ENCODE data around the gene OTOP3.

Gene OTOP3

DNA sequence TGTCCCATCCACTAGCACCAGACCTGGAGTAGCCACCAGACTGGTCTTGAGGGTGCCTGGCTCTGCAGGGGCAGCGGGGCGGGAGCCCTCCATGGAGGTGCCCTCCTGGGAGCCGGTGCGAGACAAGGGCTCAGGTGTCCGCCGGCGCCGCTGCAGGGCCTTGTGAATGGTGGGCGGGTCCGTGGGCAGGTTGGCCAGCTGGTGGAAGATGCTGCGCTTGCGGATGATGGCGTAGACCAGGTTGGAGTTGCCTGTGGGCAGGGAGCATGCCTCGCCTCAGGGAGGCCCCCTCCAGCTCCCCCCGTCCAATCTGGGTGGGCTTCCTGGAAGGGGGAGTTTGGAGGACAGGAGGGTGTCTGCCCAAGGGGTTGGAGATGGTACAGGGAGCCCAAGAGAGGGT is 18.4 kb downstream of the OTOP3 start:
- TF ChIP-seq, protein P1, sequence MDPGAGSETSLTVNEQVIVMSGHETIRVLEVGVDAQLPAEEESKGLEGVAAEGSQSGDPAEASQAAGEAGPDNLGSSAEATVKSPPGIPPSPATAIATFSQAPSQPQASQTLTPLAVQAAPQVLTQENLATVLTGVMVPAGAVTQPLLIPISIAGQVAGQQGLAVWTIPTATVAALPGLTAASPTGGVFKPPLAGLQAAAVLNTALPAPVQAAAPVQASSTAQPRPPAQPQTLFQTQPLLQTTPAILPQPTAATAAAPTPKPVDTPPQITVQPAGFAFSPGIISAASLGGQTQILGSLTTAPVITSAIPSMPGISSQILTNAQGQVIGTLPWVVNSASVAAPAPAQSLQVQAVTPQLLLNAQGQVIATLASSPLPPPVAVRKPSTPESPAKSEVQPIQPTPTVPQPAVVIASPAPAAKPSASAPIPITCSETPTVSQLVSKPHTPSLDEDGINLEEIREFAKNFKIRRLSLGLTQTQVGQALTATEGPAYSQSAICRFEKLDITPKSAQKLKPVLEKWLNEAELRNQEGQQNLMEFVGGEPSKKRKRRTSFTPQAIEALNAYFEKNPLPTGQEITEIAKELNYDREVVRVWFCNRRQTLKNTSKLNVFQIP (CRISPR knock-in tag; IDR thresholded peaks at IDR 0.05; ENCODE audit: borderline replicate concordance, low read depth) = no peak
- TF ChIP-seq ZFP30 (CRISPR knock-in tag; IDR thresholded peaks at IDR 0.05) (no peak), PPARA (CRISPR knock-in tag; IDR thresholded peaks at IDR 0.05; ENCODE audit: borderline replicate concordance) (no peak), OSR1 (CRISPR knock-in tag; IDR thresholded peaks at IDR 0.05) (no peak), GLIS3 (CRISPR knock-in tag; IDR thresholded peaks at IDR 0.05) (no peak)
- TF ChIP-seq, protein P2, sequence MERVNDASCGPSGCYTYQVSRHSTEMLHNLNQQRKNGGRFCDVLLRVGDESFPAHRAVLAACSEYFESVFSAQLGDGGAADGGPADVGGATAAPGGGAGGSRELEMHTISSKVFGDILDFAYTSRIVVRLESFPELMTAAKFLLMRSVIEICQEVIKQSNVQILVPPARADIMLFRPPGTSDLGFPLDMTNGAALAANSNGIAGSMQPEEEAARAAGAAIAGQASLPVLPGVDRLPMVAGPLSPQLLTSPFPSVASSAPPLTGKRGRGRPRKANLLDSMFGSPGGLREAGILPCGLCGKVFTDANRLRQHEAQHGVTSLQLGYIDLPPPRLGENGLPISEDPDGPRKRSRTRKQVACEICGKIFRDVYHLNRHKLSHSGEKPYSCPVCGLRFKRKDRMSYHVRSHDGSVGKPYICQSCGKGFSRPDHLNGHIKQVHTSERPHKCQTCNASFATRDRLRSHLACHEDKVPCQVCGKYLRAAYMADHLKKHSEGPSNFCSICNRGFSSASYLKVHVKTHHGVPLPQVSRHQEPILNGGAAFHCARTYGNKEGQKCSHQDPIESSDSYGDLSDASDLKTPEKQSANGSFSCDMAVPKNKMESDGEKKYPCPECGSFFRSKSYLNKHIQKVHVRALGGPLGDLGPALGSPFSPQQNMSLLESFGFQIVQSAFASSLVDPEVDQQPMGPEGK (CRISPR knock-in tag; IDR thresholded peaks at IDR 0.05; ENCODE audit: borderline replicate concordance) = no peak
- ATAC-seq = no peak

DNA sequence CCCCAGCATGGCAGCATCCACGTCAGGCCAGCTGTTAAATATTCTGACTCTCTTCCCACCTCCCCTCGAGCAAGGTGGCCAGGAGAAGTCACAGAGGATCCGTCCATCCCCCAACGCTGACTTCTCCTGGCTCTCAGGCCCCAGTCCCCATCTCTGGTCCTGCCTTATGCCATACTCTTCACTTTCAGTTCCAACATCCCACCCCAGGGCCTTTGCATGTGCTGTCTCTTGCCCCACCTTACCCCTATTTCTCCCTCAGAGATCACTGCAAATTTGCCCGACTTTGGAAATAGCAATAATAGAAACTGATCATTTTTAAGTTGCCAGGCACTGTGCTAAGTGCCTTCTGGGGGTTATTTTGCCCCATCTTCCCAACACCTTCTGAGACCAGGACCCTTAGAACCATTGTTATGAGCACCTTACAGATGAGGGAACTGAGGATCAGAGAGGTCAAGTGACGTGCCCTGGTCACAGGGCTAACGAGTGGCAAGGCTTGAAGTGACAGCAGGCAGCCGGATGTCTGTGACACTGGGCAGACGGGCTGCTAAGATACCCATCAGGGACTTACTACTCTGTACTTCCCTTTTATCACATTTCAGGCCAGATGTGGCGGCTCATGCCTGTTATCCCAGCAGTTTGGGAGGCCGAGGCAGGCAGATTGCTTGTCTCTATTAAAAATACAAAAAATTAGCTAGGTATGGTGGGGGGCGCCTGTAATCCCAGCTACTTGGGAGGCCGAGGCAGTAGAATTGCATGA is 19.1 kb downstream of the OTOP3 start:
- ATAC-seq = no peak
- TF ChIP-seq ESRRG (CRISPR knock-in tag; IDR thresholded peaks at IDR 0.05) (no peak), TCF4 (CRISPR knock-in tag; IDR thresholded peaks at IDR 0.05; ENCODE audit: borderline replicate concordance) (peak; percentile 49; the same call in 1 of the 2 replicates)

DNA sequence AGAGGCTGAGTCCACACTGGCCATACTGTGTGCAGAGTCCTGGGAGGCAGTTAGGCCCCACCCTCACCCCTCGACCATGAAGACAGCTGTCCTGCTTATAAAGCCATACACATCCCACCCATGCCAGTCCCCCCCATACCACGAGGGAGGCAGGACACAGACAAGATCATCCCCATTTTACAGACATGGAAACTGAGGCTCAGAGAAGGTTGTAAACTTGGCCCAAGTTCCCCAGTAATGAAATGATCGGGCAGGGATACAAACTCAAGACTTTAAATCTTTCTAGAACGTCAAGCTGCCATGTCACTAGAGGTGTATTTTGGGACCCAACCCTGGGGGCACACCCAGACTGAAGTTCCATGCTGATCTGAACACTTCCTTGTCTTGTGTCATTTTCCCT is 20.4 kb downstream of the OTOP3 start:
- ATAC-seq = no peak

DNA sequence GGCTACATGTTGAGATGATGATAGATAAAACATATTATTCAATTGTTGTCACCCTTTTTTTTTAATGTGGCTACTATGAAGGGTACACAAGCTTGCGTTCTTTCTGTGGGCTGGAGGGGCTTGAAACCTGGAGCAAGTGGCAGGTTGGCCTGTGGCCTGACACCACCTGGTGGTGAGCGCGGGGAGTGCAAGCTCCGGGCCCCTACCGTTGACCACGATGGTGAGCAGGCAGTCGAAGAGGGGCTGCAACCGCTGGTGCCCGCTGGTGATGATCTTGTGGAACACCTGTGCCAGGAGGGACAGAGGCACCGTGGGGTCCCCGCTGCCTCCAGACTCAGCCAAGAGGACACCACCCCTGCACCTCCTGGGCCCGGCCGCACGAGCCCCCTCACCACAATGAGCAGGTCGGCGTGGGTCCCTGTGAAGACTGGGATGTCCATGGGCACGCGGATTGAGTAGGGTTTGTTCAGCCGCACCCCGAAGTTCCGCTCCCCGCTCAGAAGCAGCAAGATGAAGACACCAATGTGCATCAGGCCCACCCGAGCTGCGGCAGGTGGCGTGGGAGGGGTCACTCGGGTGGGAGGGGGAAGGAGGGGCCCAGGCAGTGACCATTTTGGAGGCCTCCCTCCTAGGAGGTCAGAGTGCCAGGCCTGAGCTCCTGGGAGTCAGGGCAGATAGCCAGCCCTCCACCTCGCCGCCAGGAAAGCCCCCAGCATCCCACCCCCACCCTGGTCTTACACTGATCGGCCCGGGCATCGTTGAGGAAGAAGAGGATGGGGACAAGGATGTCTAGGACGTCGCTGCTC is 22.4 kb downstream of the OTOP3 start:
- TF ChIP-seq ARNTL (CRISPR knock-in tag; IDR thresholded peaks at IDR 0.05; ENCODE audit: borderline replicate concordance, low read depth) (no peak), TOX (CRISPR knock-in tag; IDR thresholded peaks at IDR 0.05; ENCODE audit: borderline replicate concordance) (no peak), BACH2 (CRISPR knock-in tag; IDR thresholded peaks at IDR 0.05; ENCODE audit: borderline replicate concordance) (no peak), CSDC2 (CRISPR knock-in tag; IDR thresholded peaks at IDR 0.05) (no peak), PPARA (CRISPR knock-in tag; IDR thresholded peaks at IDR 0.05; ENCODE audit: borderline replicate concordance) (no peak), GLIS3 (CRISPR knock-in tag; IDR thresholded peaks at IDR 0.05) (no peak), SNAI2 (CRISPR knock-in tag; IDR thresholded peaks at IDR 0.05) (no peak), TCF4 (CRISPR knock-in tag; IDR thresholded peaks at IDR 0.05; ENCODE audit: borderline replicate concordance) (no peak), ZNF8 (CRISPR knock-in tag; IDR thresholded peaks at IDR 0.05) (no peak), RARB (CRISPR knock-in tag; IDR thresholded peaks at IDR 0.05) (no peak), ISL1 (CRISPR knock-in tag; IDR thresholded peaks at IDR 0.05) (no peak)
- TF ChIP-seq, protein P3, sequence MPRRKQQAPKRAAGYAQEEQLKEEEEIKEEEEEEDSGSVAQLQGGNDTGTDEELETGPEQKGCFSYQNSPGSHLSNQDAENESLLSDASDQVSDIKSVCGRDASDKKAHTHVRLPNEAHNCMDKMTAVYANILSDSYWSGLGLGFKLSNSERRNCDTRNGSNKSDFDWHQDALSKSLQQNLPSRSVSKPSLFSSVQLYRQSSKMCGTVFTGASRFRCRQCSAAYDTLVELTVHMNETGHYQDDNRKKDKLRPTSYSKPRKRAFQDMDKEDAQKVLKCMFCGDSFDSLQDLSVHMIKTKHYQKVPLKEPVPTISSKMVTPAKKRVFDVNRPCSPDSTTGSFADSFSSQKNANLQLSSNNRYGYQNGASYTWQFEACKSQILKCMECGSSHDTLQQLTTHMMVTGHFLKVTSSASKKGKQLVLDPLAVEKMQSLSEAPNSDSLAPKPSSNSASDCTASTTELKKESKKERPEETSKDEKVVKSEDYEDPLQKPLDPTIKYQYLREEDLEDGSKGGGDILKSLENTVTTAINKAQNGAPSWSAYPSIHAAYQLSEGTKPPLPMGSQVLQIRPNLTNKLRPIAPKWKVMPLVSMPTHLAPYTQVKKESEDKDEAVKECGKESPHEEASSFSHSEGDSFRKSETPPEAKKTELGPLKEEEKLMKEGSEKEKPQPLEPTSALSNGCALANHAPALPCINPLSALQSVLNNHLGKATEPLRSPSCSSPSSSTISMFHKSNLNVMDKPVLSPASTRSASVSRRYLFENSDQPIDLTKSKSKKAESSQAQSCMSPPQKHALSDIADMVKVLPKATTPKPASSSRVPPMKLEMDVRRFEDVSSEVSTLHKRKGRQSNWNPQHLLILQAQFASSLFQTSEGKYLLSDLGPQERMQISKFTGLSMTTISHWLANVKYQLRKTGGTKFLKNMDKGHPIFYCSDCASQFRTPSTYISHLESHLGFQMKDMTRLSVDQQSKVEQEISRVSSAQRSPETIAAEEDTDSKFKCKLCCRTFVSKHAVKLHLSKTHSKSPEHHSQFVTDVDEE (CRISPR knock-in tag; IDR thresholded peaks at IDR 0.05) = no peak
- TF ChIP-seq, protein P4, sequence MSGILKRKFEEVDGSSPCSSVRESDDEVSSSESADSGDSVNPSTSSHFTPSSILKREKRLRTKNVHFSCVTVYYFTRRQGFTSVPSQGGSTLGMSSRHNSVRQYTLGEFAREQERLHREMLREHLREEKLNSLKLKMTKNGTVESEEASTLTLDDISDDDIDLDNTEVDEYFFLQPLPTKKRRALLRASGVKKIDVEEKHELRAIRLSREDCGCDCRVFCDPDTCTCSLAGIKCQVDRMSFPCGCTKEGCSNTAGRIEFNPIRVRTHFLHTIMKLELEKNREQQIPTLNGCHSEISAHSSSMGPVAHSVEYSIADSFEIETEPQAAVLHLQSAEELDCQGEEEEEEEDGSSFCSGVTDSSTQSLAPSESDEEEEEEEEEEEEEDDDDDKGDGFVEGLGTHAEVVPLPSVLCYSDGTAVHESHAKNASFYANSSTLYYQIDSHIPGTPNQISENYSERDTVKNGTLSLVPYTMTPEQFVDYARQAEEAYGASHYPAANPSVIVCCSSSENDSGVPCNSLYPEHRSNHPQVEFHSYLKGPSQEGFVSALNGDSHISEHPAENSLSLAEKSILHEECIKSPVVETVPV (CRISPR knock-in tag; IDR thresholded peaks at IDR 0.05) = no peak
- ATAC-seq = peak; percentile 75

More for the DNA sequence above, 20.4 kb downstream of the OTOP3 start:
- TF ChIP-seq ZC3H10 (CRISPR knock-in tag; IDR thresholded peaks at IDR 0.05) = no peak
- TF ChIP-seq GLIS3 (CRISPR knock-in tag; IDR thresholded peaks at IDR 0.05) = no peak
- TF ChIP-seq CSDC2 (CRISPR knock-in tag; IDR thresholded peaks at IDR 0.05) = no peak
- no peak for TF ChIP-seq RARB (CRISPR knock-in tag; IDR thresholded peaks at IDR 0.05)
